Activated CD4-positive, alpha-beta T cell treated with anti-CD3 and anti-CD28 coated beads, Interleukin-2, amount 50 U/mL, for 48 hours (primary cell): Measurements from ENCODE around the gene DENND4C.
"Not testable (repeated sequence)": the region's sequence is repeated elsewhere in the genome, so short reads cannot be mapped to it uniquely, and the experiment has no call there.

ENCODE experiments used
- DNase-seq, 2 experiments: peaks; one replicate each; pipeline ENCODE4 v3.0.0-alpha.2; 2020

Gene DENND4C

DNA sequence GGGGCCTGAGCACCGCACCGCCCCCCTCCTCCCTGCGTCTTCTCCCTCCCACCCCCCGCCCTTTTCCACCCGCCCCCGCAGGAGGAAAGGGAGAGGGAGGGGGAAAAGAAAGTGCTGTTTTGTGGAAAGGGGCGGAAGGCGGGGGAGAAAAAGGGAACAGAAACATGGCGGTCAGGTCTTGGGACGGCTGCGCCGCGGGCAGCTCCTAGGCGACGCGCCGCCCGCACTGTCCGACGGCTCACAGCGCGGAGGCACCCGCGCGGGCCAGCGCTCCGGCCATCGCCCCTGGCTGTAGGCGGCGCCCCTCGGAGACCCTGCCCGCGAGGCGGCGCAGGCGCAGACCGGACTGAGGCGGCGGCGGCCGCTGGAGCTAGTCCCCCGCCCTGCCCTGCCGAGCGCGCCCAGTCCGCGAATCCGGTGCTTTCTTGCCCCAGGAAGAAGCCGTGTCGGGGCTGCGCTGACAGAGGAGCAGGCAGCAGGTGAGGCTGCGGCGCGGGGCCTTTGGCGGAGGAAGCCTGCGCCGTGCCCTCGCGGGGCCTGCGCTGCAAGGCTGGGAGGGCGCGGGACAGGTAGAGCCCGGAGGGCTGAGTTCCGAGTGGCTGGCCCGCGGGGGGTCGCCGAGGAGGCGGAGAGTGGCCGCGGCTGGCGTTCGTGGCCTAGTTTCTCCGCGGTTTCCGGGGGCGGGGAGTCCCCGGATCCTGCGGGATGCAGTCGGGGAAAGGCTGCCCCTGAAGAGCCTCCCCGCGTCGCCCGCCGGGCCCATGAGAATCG lies at the start of gene DENND4C:
DENND4C (plus strand) TSS at position 339 of the 771 bp plus-strand sequence. CDS start 45,482 bp downstream, outside the sequence.
- peak; percentile 69 to 75 for DNase-seq

DNA sequence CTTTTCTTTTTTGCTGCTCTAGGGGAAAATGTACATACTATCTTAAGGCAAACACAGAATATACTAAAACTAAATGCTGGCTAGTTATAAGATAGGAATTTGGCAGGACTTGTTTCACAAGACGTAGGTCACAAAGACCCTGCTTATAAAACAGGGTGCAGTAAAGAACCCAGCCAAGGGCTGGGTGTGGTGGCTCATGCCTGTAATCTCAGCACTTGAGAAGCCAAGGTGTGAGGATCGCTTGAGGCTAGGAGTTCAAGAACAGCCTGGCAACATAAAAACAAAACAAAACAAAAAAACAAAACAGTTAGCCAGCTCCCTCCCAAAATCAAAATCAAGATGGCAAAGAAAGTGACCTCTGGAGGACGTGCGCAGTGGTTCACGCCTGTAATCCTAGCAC lies 49.5 kb upstream of the DENND4C start:
- DNase-seq: no peak

DNA sequence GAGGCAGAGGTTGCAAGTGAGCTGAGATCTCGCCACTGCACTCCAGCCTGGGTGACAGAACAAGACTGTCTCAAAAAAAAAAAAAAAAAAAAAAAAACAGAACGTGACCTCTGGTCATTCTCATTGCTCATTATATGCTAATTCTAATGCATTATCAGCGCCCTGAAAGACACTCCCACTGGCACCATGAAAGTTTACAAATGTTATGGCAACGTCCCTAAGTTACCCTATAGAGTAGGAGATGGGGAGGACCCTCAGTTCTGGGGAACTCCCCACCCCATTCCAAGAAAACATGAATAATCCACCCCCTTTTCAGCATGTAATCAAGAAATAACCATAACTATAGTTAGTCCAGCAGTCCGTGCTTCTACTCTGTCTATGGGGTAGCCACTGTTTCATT lies 48.9 kb upstream of the DENND4C start:
- DNase-seq: no peak

DNA sequence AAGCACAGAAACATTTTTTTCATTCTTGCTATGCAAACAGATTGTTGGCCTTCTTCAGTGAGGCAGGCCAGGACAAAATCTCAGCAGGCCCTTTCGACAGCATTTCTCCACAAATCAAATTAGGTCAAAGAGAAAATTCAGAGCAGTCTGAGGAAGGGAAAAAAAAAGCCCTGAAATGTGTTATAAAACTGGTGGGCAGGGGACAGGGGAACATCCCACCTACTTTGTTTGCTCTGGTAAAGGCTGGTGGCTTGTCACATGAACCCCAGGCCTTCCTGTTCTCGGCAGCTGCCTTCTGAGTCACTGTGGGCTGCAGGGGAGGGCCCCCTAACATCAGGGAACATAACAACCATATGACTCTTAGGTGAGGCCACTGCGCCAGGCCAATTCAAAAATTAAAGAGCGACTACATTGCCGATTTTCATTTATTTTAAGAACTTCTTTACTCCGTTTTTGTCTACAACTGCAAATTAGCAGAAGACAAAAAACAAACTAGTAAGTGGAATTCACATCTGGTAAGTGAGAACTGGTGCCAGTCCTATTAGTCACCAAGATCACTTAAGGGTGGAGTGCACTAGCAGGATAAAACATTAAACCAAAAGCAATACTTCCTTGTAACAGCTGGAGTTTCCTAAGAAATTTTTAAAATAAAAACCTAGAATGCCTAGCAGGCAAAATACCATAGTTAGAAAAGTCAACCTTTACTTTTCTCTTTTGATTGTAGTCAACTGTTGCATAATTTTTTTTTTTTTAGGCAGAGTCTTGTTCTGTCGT lies 46.2 kb upstream of the DENND4C start:
- peak; percentile 74 to 83 for DNase-seq

DNA sequence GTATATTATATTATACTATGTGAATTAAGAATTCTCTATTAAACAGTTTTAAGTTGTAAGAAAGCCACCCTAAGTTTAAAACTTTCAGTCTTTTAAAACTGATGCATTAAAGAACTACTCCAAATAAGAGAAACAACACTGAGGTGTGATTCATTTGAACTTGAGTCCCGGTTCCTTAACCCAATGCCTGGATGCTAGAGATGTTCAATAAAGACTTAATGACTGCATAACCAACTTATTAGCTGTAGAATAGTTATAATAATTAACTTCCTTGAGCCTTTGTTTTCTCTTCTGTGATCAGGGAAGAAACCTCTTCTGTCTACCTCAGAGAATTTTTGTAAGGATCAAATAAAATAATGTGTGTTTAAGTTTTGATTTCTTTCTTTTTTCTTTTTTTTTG lies 45.3 kb upstream of the DENND4C start:
- no peak for DNase-seq

DNA sequence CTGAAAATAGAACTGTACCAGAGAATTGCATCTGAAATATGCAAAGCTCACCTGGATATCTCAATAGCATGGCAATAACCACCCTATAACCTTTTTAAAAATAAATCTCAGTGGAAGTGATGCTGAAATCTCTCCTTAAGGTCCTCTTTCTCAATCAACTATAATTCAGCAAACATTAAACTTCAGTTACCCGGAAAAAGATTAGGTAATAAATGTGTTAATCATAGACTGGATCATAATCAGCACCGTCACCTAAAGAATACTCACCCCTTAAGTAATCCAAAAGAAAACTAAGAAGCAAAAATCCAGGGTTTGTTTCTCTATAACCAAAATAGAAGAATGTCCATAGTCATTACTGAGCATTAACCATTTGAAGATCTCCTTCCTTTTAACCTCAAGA lies 44.3 kb upstream of the DENND4C start:
- no peak for DNase-seq

DNA sequence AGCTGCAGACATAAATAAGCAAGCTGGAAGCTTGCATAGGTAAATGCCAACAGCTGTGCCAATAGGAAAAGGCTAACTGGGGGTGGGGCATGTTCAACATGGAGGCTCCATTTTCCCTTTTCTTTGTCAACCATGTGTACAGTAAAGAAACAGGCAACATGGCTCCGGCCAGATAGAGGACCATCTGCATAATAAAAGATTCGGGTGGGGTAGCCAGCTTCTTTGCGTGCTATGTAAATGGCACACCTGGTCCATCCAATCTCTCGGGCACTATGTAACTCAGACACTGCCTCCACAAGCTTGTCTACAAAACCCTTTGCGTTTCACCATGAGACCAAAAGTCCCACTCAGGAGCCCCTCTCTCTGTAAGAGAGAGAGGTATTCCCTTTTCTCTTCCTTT lies 41.7 kb upstream of the DENND4C start:
- DNase-seq: no peak

DNA sequence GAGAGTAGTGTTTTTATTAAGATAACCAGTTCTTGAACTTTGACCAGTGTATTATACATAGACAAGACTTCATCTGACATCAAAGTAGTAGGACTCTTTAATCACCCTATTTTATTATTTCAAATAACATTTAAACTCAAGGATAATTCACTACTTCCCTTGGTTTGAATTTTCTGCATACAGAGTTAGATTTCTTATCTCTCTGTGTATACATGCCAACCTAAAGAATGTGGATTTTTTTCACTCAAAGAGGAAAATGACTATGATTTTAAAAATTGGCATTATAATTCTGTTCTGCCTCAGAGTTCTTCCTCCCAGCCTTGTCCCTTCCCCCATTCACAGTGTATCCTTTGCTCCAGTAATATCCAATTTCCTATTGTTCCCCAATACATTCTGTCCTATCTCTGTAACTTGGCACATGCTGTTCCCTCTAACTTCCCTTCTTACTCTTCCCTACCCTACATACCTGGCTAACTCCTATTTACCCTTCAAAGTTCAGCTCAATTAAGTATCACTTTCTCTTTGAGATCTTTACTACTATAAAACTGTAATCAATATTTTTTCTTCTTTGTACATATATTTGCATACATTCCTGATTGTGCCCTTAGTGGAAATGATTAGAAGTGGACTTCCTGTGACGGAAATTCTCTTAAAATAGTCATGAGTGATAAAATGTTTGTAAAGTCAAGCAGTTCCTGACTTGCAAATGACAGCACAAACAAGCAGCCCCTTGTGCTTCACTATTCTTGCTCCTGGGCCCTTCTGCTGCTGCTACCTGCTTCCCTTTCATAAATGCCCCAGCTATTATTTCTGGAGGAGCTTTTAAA lies 38.1 kb upstream of the DENND4C start:
- DNase-seq: no peak

DNA sequence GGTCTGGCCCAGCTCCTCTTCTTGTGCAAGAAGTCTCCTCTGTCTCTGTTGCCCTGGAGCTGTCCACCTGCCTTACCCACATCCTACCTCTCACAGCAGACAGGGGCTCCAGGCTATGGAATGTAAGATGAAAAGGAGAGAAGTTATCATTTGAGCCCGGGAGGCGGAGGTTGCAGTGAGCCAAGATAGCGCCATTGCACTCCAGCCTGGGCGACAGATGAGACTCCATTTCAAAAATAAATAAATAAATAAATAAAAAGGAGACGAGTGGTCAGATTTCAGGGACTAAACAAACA lies 37.5 kb upstream of the DENND4C start:
- no peak for DNase-seq

DNA sequence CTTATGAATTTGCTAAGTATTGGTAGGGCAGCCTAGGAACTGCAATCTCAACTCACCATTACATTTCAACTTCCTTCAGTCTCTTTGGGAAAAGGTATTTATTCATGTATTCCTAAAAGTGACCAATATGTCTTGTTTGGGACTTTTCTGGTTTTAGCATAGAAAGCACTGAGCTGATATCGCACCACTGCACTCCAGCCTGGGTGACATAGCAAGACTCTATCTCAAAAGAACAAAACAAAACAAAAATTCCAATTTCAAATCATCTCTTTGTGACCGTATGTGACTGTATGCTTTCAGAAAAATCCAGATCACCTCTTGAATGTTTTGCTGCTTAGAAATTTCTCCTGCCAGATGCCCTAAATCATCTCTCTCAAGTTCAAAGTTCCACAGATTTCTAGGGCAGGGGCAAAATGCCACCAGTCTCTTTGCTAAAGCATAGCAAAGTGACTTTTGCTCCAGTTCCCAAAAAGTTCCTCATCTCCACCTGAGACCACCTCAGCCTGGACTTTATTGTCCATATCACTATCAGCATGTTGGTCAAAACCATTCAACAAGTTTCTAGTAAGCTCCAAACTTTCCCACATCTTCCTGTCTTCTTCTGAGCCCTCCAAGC lies 37.0 kb upstream of the DENND4C start:
- not testable (repeated sequence) for DNase-seq

DNA sequence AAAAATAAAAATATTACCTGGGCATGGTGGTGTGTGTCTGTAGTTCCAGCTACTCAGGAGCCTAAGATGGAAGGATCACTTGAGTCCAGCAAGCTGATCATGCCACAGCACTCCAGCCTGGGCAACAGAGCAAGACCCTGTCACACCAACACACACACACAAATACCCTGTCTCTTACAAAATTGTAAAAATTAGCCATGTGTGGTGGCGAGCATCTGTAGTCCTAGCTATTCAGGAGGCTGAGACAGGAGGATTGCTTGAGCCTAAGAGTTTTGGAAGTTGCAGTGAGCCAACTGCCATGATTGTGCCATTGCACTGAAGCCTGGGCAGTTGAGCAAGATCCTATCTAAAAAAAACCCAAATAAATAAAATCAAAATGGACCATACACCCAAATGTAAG lies 32.1 kb upstream of the DENND4C start:
- DNase-seq: no peak

DNA sequence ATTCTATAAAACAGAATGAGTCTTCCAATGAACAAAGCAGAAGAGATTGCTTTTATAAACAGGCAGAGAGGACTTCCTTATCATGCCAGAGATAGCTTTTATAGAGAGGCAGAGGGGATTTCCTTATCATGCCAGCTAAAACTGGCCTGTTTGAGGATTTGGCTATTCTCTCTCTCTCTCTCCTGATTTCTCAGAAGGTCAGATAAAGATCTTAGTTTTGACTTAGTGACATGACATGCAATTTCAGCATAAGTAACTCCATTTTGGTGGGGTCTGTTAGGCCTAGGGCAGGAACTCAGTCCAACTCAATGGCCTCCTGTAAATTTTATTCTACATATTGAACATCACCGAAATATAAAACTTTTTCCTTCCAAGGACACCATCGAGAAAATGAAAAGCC lies 31.5 kb upstream of the DENND4C start:
- DNase-seq: no peak

DNA sequence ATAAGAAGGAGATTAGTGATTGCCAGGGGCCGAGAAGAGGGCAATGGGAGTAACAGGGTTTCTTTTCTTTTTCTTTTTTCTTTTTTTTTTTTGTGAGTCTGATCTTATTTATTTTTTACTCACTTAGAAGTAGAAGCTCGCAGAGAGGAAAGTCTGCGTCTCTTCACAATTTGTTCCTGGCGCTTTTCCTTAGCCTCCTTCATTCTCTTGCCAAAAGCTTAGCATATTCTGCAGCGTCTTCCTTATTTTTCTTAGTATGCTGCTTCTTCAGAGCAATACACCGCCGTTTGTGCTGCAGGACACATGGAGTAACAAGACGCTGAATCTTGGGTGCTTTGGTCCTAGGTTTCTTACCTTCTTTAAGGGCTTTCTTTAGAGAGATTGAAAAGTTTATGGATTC lies 30.3 kb upstream of the DENND4C start:
- no peak for DNase-seq

DNA sequence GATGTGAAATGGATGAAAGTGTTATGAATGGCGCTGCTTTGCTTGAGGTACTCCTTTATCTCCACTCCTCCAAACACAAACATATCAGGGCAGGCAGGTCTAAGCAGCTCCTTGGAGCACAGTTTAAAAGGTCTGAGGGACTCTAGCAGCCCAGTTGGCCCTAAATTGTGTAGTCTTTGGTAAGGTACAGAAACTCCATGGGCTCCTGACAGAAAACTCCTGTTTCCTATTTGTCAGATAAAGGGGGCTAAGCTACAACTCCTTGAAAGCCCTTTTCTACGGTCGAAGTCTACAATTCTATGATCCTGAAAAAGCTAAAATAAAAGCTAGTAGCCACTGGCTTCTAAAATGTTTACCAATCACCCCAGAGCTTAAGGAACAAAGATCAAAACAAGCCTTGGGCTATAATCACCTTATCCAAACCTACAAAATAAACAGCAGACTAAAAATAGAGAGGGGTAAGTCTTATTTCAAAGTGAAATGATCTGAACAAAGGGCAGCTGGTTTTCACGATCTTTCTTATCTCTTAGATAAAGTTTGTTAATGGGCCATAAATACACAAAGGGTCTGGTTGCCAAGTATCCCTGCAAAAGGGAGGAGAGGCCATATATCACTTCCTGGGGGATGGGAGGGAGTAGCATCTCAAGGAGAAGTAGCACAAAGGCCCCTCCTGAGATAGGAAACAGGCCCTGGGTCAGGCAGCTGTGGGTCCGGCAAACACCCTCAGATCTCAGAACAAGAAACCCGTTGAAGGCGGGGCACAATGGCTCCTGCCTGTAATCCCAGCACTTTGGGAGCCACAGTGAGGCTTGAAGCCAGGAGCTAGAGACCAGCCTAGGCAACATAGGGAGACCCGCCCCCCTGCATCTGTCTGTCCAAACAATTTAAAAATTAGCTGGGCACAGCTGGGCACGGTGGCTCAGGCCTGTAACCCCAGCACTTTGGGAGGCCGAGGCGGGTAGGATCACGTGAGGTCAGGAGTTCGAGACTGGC lies 28.3 kb upstream of the DENND4C start:
- no peak for DNase-seq

DNA sequence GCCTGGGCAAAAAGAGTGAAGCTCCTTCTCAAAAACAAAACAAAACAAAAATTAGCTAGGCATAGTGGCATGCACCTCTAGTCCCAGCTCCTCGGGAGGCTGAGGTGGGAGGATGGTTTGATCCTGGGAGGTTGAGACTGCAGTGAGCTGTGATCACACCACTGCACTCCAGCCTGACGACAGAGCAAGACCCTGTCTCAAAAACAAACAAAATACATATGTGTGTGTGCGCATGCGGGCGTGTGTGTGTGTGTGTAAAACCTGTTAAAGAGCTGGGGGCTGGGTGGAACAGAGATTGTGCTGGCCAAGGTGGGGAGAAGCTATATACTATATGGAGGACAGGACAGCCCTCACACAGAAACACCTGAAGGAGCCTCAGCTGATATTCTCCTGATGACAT lies 27.4 kb upstream of the DENND4C start:
- no peak for DNase-seq

DNA sequence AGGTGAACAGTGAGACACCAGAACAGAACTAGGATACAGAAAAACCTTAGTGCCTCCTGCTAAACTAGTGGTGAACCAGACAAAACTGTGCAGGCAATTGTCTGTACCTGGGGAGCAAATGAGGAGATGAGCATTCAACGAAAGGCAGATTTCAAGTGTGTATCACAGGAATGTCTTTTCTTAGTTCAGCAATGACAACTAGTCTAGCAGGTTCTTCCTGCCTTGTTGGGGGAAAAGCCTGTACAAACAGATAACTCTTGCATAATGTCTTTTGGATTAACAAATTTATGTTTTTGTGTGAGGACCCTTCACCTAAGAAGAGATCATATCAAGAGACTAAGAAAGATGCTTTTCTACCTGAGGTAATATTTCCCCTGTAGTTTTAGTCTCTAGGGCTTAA lies 21.8 kb upstream of the DENND4C start:
- no peak for DNase-seq

DNA sequence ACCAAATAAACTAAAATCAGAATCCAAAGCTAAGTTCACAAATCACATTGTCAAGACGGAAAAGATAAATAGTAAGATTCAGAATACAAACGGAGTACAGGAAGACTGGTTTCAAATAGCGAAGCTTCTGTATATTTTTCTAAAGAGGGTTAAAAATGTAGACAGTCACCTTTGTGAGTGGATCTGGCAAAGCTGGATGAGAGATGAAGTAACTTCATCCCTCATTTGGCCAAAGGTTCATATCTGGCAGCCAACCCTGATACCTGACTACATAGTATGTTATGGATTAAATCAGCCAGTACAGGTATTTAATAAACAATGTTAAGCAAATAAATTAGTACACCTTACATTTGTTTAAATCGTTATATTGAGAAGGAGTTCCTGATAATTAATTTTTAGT lies 21.3 kb upstream of the DENND4C start:
- DNase-seq: no peak

DNA sequence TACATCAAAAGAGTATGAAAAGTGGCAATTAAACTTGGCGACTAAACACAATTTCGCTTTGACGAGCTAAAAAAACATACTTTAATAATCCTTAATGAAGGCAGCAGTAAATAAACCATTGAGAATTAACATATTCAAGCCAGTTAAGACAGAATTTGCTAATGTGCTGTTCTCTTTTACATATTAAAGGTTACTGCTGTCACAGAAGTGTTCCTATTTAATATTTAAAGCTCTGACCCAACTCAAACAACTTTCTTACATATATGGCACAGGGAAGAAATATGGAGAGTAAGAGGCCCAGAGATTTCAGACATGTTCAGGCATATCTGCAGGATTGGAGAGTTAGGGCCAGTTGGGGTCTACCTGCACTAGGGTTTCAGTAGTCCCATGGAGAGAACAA lies 16.7 kb upstream of the DENND4C start:
- DNase-seq: no peak

DNA sequence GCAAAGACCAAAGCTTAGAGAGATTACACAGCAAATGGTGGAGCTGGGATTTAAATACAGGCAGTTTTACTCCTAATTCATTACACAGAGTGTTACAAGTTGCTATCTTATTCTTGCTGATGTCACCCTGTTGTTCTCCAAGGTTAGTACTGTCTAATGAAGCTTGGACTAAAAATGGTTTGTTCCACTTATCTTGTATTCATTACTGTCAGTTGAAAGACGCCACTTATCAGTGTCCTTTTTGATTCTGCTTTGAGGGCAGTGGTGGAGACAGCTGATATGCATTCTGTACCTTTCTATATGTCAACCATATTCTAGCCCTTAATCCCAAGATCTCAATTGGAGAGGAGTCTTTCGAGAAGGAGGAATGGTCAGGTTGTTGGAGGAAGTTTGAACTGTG lies 14.0 kb upstream of the DENND4C start:
- no peak for DNase-seq

DNA sequence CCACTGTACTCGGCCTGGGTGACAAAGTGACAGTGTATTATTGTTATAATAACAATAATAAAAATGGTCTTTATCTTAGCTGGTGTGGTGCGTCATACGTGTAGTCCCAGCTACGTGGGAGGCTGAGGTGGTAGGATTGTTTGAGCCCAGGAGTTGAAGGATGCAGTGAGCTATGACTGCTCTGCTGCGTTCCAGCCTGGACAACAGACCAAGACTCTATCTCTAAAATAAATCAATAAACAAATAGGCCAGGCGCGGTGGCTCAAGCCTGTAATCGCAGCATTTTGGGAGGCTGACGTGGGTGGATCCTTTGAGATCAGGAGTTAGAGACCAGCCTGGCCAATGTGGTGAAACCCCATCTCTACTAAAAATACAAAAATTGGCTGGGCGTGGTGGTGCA lies 9.2 kb upstream of the DENND4C start:
- DNase-seq: no peak

DNA sequence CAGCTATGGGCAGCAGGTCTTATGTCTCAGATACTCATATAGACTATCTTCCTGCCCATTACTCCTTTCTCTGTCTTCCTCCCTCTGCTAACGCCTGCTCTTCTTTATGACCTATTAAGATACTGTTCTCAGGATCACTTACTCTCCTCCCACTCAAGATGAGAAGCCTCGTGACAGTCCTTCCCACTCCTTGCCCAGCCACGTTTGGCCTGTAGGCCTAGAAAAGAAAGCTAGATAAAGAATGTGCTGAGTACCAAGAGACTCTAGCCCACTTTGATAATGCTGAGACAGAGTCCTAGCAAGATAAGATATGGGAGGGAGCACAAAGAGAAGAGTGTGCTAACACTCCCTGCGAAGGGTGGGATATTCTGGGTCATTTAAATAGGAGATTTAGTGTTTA lies 6.8 kb upstream of the DENND4C start:
- no peak for DNase-seq

DNA sequence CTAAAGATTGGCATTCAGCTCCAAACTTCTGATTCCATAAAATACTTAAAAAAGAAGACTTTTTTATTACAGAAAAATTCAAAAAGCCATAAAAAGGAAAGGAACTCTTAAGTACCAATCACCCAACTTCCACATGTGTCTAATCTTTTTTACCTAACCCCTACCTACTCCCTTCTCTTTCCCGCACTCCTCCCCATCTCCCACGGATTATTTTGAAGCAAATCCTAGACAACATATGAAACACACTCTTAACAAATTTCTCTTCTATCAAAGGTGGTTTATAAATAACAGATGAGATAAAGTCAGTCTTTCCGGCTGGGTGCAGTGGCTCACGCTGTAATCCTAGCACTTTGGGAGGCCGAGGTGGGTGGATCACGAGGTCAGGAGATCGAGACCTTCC lies 5.9 kb upstream of the DENND4C start:
- DNase-seq: no peak
